GM10266 (cell line): ENCODE data around the gene PCARE.

ENCODE experiments used
- DNase-seq: peaks from one replicate; pipeline ENCODE4 v3.0.0; 2012; ENCODE audit errors: extremely low spot score
- TF ChIP-seq, protein P1 (sequence below): IDR thresholded peaks from 2 replicates; pipeline ENCODE4 v1.5.1; 2012; ENCODE audit warnings: mild to moderate bottlenecking, low read depth; ENCODE audit not compliant: control insufficient read depth, insufficient read depth; ENCODE audit errors: missing control alignments

Gene PCARE

DNA sequence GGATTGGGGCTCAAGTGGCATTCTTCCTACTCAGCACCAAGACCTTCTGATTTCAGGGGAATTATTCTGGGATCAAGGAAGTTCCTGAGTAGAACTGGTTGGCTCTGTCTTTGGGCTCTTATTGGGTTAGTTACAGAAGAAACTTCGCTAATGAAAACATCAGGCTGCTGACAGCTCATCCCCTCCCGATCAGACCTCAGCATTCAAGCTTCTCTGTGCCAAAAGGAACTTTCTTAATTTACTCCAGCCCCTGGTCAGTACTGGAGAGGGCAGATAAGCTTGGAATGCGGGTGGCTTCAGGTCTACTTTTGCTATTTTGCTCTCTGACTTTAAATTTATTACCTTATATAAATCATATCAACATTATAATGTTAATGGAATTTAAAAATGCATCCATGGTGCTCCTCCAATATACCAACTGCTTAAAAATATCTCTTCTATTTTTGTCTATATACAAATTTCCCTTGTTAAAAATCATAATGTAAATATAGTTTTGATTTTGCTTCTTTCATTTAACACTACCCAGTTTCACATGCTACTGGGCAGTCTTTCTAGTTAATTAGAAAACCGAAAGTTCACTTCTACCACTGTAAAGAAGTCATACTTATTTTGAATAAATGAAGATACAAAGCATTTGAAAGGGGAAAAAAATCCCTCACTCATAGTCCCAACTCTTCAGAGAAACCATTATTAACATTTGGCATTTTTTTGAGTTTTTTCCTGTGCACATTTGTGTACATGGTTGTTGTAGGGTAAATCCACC, 34.4 kb downstream of the PCARE start:
- DNase-seq = no peak
- TF ChIP-seq, protein P1, sequence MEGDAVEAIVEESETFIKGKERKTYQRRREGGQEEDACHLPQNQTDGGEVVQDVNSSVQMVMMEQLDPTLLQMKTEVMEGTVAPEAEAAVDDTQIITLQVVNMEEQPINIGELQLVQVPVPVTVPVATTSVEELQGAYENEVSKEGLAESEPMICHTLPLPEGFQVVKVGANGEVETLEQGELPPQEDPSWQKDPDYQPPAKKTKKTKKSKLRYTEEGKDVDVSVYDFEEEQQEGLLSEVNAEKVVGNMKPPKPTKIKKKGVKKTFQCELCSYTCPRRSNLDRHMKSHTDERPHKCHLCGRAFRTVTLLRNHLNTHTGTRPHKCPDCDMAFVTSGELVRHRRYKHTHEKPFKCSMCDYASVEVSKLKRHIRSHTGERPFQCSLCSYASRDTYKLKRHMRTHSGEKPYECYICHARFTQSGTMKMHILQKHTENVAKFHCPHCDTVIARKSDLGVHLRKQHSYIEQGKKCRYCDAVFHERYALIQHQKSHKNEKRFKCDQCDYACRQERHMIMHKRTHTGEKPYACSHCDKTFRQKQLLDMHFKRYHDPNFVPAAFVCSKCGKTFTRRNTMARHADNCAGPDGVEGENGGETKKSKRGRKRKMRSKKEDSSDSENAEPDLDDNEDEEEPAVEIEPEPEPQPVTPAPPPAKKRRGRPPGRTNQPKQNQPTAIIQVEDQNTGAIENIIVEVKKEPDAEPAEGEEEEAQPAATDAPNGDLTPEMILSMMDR = no peak

DNA sequence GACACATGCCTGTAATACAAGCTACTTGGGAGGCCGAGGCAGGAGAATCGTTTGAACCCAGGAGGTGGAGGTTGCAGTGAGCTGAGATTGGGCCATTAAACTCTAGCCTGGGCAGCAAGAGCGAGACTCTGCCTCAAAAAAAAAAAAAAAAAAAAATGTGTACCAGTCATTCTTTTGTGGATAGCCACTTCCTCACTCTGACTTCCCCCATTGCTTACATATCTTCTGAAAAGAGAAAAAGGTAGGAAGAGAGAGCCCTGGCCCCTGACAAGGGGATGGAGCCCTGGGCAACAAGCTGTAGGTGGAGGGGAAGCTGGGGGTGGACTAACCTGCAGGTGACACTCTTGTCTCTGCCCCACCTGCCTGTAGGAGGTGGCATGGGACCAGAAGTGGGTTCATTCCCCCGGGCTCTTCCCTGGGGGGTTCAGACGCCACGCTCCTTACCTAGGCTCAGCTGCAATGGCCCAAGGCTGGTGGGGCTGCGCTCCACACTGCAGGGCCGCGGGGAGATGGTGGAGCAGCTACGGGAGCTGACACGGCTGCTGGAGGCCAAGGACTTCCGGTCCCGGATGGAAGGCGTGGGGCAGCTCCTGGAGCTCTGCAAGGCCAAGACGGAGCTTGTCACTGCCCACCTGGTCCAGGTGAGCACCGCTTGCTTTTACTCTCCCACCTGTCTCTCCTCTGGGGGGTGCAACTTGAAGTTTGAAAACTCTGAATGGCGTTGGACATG, 39.1 kb downstream of the PCARE start:
- no peak for DNase-seq
- TF ChIP-seq, protein P1 = no peak

DNA sequence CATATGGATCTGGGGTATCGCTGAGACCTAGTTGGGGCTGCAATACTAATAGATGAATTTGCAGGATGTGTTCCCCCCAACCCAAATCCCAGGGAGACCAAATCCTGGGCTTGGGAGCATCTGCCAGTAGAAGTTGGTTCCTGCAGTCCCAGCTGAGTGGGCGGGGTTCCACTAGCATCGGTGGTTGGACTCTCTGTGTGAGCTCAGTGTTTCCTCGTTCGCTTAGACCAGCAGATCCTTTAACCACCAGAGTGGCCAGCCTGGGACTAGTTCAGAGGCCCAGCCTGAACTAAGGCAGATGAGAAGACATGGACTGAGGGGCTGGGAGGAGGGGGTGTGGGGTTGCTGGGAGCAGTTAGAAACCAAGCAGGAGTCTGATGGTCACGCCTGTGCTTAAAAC, 40.7 kb downstream of the PCARE start:
- TF ChIP-seq, protein P1 = no peak
- DNase-seq = no peak

DNA sequence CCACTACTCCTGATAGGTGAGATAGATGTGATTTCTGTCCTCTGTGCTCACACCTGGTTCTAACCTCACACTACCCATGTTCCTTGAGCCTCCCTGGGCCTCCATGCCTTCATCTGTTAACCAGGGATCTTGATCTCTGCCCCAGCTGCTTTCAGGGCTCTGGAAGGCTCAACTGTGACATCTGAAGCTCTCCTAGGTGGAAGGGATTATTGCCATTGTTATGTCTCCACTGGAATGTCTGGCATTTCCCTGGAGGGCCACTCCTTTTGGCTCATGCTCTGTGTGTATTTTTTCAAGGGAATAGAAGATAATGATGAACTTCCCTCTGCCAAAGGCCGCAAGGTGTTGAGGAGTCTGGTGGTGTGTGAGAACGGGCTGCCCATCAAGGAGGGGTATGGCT, 41.2 kb downstream of the PCARE start:
- no peak for DNase-seq
- TF ChIP-seq, protein P1 = no peak

DNA sequence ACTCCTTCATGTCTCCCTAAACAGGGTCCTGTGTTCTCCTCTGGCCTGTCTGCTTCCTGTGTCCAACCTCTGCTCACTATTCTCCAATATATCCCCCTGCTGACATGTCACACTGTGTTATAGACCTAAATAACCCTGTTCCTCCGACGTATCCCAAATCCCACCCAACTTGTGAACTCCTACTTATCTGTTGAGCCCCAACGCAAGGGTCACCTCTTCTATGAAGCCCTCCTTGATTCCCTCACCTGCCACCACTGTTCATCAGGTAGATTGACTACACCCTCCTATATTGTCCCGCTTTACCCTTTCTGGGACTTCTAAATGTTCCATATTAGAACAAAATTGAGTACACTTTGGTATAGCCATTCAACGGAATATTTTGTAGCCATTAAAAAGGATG, 42.1 kb downstream of the PCARE start:
- TF ChIP-seq, protein P1 = no peak
- DNase-seq = no peak

DNA sequence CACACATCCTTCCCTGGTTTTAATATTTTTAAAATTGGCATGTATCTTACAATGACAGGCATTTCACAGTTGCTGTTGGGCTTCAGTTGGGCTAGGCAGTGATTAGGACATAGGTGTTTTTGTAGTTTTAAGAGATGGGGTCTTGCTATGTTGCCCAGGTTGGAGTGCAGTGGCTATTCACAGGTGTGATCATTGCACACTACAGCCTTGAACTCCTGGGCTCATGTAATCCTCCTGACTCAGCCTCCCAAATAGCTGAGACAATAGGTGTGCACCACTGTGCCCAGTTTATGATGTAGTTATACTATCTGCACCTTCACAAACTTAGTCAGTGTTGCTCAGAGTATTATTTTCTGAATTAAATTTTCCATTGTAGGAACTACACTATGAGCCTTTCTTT, 43.3 kb downstream of the PCARE start:
- TF ChIP-seq, protein P1 = no peak

DNA sequence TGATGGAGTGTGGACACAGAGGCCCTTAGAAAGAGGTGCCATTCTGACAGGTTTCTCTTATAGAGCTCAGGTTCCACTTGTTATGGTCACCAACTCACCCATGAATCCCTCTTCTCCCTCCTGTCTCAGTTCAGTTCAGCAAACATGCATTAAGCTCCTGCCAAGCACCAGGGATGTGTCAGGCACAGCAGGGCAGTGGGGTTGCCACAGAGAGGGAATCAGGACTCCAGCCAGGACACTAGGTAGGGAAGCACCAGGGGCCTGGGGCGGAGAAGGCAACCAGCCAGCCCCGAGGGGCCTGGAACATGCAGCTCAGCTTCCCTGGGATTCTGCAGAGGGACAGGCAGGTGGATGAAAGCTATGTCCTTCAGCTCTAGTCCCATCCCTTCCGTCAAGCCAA, 48.6 kb downstream of the PCARE start:
- TF ChIP-seq, protein P1 = no peak
- DNase-seq = no peak

More for the DNA sequence above, 43.3 kb downstream of the PCARE start:
- DNase-seq = no peak
